ENCODE data around the gene LYSMD3. TPM values are rescaled to one million over a fixed set of nuclear protein-coding genes. Genes with fewer than 3 reads are reported as not detected.

LYSMD3 gene
- total and polyA plus RNA-seq, 2 donors from 2014 or later: 7.3 to 18.7 TPM

DNA sequence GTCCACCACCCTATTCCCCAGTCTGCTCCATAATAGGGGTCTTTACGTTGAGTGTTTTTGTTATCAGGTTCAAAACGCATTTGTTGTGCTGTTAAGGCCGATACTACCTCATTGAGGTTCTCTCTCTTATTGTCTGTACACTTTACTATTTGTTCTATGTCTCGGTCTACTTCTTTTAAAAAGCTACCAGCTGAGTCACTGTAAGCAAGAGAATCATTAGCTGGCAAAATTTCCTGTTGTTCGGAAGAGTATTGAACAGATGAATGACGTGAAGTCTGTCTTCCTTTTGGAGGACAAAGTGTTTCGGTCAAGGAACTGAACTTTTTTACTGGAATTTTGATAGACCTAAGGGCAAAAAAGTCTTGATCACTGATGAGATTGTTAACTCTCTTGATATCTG is 10.3 kb downstream of the LYSMD3 start:
- no peaks in the 10 kb centered on the region for H3K9me3 ChIP-seq (ENCODE audit: control insufficient read depth in 2 of 3, insufficient read depth in 1 of 3, low read length in 3 of 3)
- H3K27ac ChIP-seq (ENCODE audit: low read depth in 2 of 2, low read length in 2 of 2): no peak overlapping the region
- H3K27me3 ChIP-seq (ENCODE audit: control insufficient read depth, insufficient read depth, low read length): no peaks in the 10 kb centered on the region
- no peaks in the 10 kb centered on the region for H3K4me1 ChIP-seq (ENCODE audit: control insufficient read depth in 2 of 3, insufficient read depth in 2 of 3, low read depth in 1 of 3, low read length in 3 of 3)
- no peak for FAIRE-seq
- no peak for DNase-seq
- peaks cover 2 to 10% (median 7%) of the 10 kb centered on the region in 3 donors for H3K36me3 ChIP-seq (ENCODE audit: control insufficient read depth in 2 of 3, insufficient read depth in 3 of 3, low read length in 3 of 3)
- no peak overlapping the region for H3K9ac ChIP-seq (ENCODE audit: low read length in 3 of 3)
- no peak for TF ChIP-seq CTCF (IDR thresholded peaks at IDR 0.05; ENCODE audit: borderline replicate concordance, extremely low read depth, insufficient read depth)
- H3K4me3 ChIP-seq (ENCODE audit: low read length in 3 of 3): no peak overlapping the region
- intact Hi-C loops (cut with DNase I): no loop called here

- Histone ChIP-seq H3K4me1 (ENCODE audit: control insufficient read depth in 2 of 3, insufficient read depth in 2 of 3, low read depth in 1 of 3, low read length in 3 of 3) (no peaks in the 10 kb centered on the region), H3K9me3 (ENCODE audit: control insufficient read depth in 2 of 3, insufficient read depth in 1 of 3, low read length in 3 of 3) (no peaks in the 10 kb centered on the region), H3K27ac (ENCODE audit: low read depth in 2 of 2, low read length in 2 of 2) (no peak overlapping the region), H3K27me3 (ENCODE audit: control insufficient read depth, insufficient read depth, low read length) (no peaks in the 10 kb centered on the region), H3K9ac (ENCODE audit: low read length in 3 of 3) (no peak overlapping the region), H3K4me3 (ENCODE audit: low read length in 3 of 3) (no peak overlapping the region), H3K36me3 (ENCODE audit: control insufficient read depth in 2 of 3, insufficient read depth in 3 of 3, low read length in 3 of 3) (peaks cover 2 to 10% (median 2%) of the 10 kb centered on the region in 3 donors)
- no peak for TF ChIP-seq CTCF (IDR thresholded peaks at IDR 0.05; ENCODE audit: borderline replicate concordance, extremely low read depth, insufficient read depth)
- intact Hi-C loops (cut with DNase I): no loop called here
- FAIRE-seq (no peak), DNase-seq (no peak)
Observed at GRCh38 chr5:90518661-90519060, 10.7 kb downstream of the LYSMD3 start.

- no peak for TF ChIP-seq CTCF (IDR thresholded peaks at IDR 0.05; ENCODE audit: borderline replicate concordance, extremely low read depth, insufficient read depth)
- Histone ChIP-seq H3K36me3 (ENCODE audit: control insufficient read depth in 2 of 3, insufficient read depth in 3 of 3, low read length in 3 of 3) (peaks cover 0 to 3% (median 0%) of the 10 kb centered on the region in 3 donors), H3K27ac (ENCODE audit: low read depth in 2 of 2, low read length in 2 of 2) (no peak overlapping the region), H3K9me3 (ENCODE audit: control insufficient read depth in 2 of 3, insufficient read depth in 1 of 3, low read length in 3 of 3) (no peaks in the 10 kb centered on the region), H3K4me3 (ENCODE audit: low read length in 3 of 3) (no peak overlapping the region), H3K27me3 (ENCODE audit: control insufficient read depth, insufficient read depth, low read length) (no peaks in the 10 kb centered on the region), H3K9ac (ENCODE audit: low read length in 3 of 3) (no peak overlapping the region), H3K4me1 (ENCODE audit: control insufficient read depth in 2 of 3, insufficient read depth in 2 of 3, low read depth in 1 of 3, low read length in 3 of 3) (no peaks in the 10 kb centered on the region)
- intact Hi-C loops (cut with DNase I): no loop called here
- FAIRE-seq (no peak), DNase-seq (no peak)
Observed at GRCh38 chr5:90514520-90514919, 14.9 kb downstream of the LYSMD3 start.

- Histone ChIP-seq H3K27me3 (ENCODE audit: control insufficient read depth, insufficient read depth, low read length) (no peaks in the 10 kb centered on the region), H3K9me3 (ENCODE audit: control insufficient read depth in 2 of 3, insufficient read depth in 1 of 3, low read length in 3 of 3) (no peaks in the 10 kb centered on the region), H3K4me1 (ENCODE audit: control insufficient read depth in 2 of 3, insufficient read depth in 2 of 3, low read depth in 1 of 3, low read length in 3 of 3) (no peaks in the 10 kb centered on the region), H3K27ac (ENCODE audit: low read depth in 2 of 2, low read length in 2 of 2) (no peak overlapping the region), H3K4me3 (ENCODE audit: low read length in 3 of 3) (no peak overlapping the region), H3K36me3 (ENCODE audit: control insufficient read depth in 2 of 3, insufficient read depth in 3 of 3, low read length in 3 of 3) (peaks cover 0 to 3% (median 0%) of the 10 kb centered on the region in 3 donors), H3K9ac (ENCODE audit: low read length in 3 of 3) (no peak overlapping the region)
- no peak for TF ChIP-seq CTCF (IDR thresholded peaks at IDR 0.05; ENCODE audit: borderline replicate concordance, extremely low read depth, insufficient read depth)
- DNase-seq: no peak
- no peak for FAIRE-seq
- intact Hi-C loops (cut with DNase I): no loop called here
Observed at GRCh38 chr5:90510438-90510837, 18.9 kb downstream of the LYSMD3 start.
